GM12872 (cell line): ENCODE results near the gene PRKRIP1.
A peak's percentile ranks its signal among the peaks of the same experiment; 100 is the strongest.

Experiments used
- TF ChIP-seq, protein P1 (sequence below): IDR thresholded peaks from 3 replicates; pipeline ENCODE4 v1.5.1; 2011; ENCODE audit warnings: low read depth, mild to moderate bottlenecking, low read length, moderate library complexity; ENCODE audit not compliant: insufficient read depth

Gene PRKRIP1

DNA sequence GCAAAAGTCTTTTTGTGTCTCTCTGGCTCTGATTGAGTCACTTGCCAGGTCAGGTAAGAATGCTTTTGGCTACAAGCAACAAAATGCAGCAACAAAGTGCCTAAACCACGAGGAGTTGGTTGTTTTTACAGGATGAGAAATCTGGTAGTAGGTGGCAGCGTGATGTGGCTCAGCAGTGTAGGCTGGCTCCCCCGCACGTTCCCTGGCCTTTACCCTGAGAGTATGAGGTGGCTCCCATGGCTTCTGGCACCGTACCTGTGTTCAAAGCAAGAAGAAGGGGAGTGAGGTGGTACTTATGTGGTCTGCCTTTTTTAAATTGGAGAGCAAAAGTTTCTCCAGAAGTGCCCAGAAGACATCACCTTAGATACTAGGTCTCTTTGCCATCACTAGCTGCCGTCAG lies 11.7 kb downstream of the PRKRIP1 start:
- TF ChIP-seq, protein P1, sequence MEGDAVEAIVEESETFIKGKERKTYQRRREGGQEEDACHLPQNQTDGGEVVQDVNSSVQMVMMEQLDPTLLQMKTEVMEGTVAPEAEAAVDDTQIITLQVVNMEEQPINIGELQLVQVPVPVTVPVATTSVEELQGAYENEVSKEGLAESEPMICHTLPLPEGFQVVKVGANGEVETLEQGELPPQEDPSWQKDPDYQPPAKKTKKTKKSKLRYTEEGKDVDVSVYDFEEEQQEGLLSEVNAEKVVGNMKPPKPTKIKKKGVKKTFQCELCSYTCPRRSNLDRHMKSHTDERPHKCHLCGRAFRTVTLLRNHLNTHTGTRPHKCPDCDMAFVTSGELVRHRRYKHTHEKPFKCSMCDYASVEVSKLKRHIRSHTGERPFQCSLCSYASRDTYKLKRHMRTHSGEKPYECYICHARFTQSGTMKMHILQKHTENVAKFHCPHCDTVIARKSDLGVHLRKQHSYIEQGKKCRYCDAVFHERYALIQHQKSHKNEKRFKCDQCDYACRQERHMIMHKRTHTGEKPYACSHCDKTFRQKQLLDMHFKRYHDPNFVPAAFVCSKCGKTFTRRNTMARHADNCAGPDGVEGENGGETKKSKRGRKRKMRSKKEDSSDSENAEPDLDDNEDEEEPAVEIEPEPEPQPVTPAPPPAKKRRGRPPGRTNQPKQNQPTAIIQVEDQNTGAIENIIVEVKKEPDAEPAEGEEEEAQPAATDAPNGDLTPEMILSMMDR: no peak

DNA sequence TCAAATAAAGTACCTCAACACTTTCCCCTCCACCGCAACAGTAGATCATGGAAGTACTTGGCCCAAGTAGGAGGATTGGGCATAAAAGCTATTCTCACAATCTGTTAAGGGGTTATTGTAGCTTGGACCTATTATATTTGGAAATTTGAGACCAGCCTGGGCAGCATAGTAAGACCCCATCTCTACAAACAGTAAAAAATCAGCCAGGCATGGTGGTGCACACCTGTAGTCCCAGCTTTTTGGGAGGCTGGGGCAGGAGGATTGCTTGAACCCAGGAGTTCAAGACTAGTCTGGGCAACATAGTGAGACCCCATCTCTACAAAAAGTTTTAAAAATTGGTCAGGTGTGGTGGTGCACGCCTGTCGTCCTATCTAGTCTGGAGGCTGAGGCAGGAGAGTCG lies 13.2 kb downstream of the PRKRIP1 start:
- TF ChIP-seq, protein P1: no peak

DNA sequence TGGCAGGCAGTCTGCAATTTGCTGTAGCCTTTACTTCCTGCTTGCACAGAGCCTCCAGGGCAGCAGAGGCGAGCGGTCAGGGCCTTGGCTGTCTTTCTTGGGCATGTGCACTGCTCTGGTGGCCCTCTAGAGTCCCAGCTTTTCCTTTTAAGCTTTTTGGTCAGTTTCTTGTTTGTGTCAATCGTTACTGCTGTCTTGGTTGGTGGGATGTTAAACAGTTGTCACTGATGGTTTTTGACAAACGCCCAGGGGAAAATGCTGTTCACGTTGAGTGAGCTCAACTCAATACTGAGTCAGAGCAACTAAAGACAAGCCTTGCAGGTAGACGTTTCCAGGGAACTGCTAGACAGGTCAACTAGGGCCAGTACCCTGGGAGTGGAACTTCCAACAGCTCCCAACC lies 14.0 kb downstream of the PRKRIP1 start:
- TF ChIP-seq, protein P1: no peak

DNA sequence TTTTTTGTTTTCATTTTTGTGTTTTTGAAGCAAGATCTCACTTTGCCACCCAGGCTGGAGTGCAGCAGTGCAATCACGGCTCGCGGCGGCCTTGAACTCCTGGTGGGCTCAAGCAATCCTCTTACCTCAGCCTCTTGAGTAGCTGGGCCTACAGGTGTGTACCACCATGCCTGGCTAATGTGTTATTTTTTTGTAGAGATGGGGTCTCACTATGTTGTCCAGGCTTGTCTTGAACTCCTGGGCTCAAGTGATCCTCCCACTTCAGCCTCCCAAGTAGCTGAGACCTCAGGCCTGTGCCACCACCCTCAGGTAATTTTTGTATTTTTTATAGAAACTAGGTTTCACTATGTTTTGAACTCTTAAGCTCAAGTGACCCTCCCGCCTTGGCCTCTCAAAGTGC lies 14.8 kb downstream of the PRKRIP1 start:
- TF ChIP-seq, protein P1: no peak

DNA sequence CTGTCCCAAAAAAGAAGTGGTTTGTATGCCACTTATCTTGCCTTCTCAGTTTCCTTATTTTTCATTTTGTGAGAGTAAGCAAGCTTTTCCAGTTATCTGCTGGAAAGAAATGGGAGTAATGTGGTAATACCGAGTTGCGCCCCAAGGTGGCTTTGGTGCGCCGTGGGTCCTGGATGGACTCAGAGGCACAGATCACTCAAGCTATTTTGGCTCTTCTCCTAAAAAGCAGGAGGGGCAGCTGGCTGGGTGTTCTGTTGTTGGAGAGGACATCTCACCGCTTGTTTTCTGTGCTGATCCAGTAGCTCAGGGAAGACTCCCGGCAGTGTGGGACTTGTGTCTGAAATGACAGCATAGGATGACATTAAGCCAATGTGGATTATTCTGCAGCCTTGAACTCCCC lies 16.4 kb downstream of the PRKRIP1 start:
- TF ChIP-seq, protein P1: peak; percentile 67

DNA sequence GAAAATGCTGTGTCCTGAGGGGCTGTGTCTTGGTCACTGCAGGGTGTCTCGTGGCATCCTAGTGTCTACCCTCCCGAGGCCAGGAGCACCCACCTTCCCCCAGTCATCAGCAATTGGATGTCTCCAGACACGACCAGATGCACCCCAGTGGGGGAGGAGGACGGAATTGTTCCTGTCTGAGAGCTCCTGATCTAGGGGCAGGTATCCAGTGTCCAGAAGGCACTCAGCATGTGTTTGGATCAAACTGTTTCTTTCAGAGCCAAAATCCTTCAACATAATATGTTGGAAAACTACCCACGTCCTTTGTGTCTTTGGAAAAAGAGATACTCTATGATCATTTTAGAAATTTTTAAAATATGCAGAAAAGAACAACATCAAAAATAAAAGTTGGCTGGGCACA lies 16.9 kb downstream of the PRKRIP1 start:
- TF ChIP-seq, protein P1: no peak

DNA sequence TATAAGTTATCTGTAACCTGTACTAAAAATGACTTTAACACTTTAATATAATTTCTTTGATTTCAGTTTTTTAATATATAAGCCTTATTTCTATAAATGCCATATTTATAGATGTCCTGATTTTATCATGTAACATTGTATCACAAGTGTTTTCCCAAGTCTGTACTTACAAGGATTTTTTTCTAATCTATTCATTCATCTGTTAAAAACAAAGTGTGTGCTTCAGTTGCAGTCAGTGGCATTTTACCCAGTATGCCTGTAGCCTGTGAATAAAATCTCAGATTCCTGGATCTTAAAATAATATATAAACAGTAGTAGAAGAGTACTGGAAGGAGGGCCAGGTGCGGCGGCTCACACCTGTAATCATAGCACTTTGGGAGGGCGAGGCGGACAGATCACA lies 17.4 kb downstream of the PRKRIP1 start:
- TF ChIP-seq, protein P1: no peak
